WTC11 (cell line): ENCODE data around the gene B3GAT3. TPM values are rescaled to one million over a fixed set of nuclear protein-coding genes. Genes with fewer than 3 reads are reported as not detected.

Experiments
- ATAC-seq: fragments of 200-7000 bp; cut with Tn5 transposase; 2 replicates; pipeline ENCODE4 v1.10.0; 2021; ENCODE audit warnings: mild to moderate bottlenecking, moderate library complexity
- CTCF ChIA-PET: fragments of 300-600 bp; sonication (Branson Sonifier 250); formaldehyde crosslinking; loops from one replicate; lab custom pipeline; 2021; ENCODE audit warnings: antibody characterized with exemption; lab: Charles Lee
- POLR2A ChIA-PET: fragments of 350-600 bp; sonication (Branson Sonifier 250); formaldehyde crosslinking; loops from one replicate; lab custom pipeline; 2021; ENCODE audit warnings: antibody characterized with exemption; lab: Charles Lee
- DNase-seq: peaks from one replicate; pipeline ENCODE4 v3.0.0; 2021; ENCODE audit warnings: low spot score
- H3K27ac Mint-ChIP-seq: 2 replicates; pipeline ENCODE4 v1.8.0; 2021; ENCODE audit warnings: mixed read lengths
- H3K27me3 Mint-ChIP-seq: 2 replicates; pipeline ENCODE4 v1.8.0; 2021; ENCODE audit warnings: low read depth, mild to moderate bottlenecking, moderate library complexity, mixed read lengths
- H3K36me3 Mint-ChIP-seq: 2 replicates; pipeline ENCODE4 v1.8.0; 2021; ENCODE audit warnings: mixed read lengths
- H3K4me1 Mint-ChIP-seq: 2 replicates; pipeline ENCODE4 v1.8.0; 2022; ENCODE audit warnings: mixed read lengths
- H3K4me3 Mint-ChIP-seq: 2 replicates; pipeline ENCODE4 v1.8.0; 2021; ENCODE audit warnings: mild to moderate bottlenecking, moderate library complexity, mixed read lengths
- H3K9me3 Mint-ChIP-seq: 2 replicates; pipeline ENCODE4 v1.8.0; 2021; ENCODE audit warnings: mixed read lengths
- ETV6 ChIP-seq: sonication (generic); formaldehyde crosslinking; IDR thresholded peaks from 2 replicates; pipeline ENCODE4 v1.8.1; 2022; ENCODE audit warnings: mild to moderate bottlenecking, missing genetic modification reagents
- FOXK1 ChIP-seq: sonication (generic); formaldehyde crosslinking; IDR thresholded peaks from 2 replicates; pipeline ENCODE4 v1.8.0; 2022; ENCODE audit warnings: mild to moderate bottlenecking, moderate library complexity, missing genetic modification reagents
- NFE2L1 ChIP-seq: sonication (generic); formaldehyde crosslinking; IDR thresholded peaks from 2 replicates; pipeline ENCODE4 v1.8.1; 2023; ENCODE audit warnings: missing genetic modification reagents
- ZBTB21 ChIP-seq: sonication (generic); formaldehyde crosslinking; IDR thresholded peaks from 2 replicates; pipeline ENCODE4 v1.8.1; 2023; ENCODE audit warnings: mild to moderate bottlenecking, missing genetic modification reagents, borderline replicate concordance
- ZNF219 ChIP-seq: sonication (generic); formaldehyde crosslinking; IDR thresholded peaks from 2 replicates; pipeline ENCODE4 v1.8.0; 2023; ENCODE audit warnings: missing genetic modification reagents, mild to moderate bottlenecking, borderline replicate concordance
- total RNA-seq: library from RNA; stranded (reverse); gene quantifications from 3 replicates; pipeline ENCODE4 v1.2.3, GENCODE V29; 2021
- TF ChIP-seq, protein P1 (sequence below): sonication (generic); formaldehyde crosslinking; IDR thresholded peaks from 2 replicates; pipeline ENCODE4 v1.8.1; 2023; ENCODE audit warnings: mild to moderate bottlenecking, moderate library complexity, missing genetic modification reagents
- TF ChIP-seq, protein P2 (sequence below): sonication (generic); formaldehyde crosslinking; IDR thresholded peaks from 2 replicates; pipeline ENCODE4 v1.8.0; 2022; ENCODE audit warnings: mild to moderate bottlenecking, missing genetic modification reagents
- TF ChIP-seq, protein P3 (sequence below): sonication (generic); formaldehyde crosslinking; IDR thresholded peaks from 2 replicates; pipeline ENCODE4 v1.8.0; 2022; ENCODE audit warnings: missing genetic modification reagents
- TF ChIP-seq, protein P4 (sequence below): sonication (generic); formaldehyde crosslinking; IDR thresholded peaks from 2 replicates; pipeline ENCODE4 v1.8.0; 2022; ENCODE audit warnings: mild to moderate bottlenecking, missing genetic modification reagents

Gene B3GAT3
- total RNA-seq, 1 experiment from 2014 or later: 43.9 TPM

DNA sequence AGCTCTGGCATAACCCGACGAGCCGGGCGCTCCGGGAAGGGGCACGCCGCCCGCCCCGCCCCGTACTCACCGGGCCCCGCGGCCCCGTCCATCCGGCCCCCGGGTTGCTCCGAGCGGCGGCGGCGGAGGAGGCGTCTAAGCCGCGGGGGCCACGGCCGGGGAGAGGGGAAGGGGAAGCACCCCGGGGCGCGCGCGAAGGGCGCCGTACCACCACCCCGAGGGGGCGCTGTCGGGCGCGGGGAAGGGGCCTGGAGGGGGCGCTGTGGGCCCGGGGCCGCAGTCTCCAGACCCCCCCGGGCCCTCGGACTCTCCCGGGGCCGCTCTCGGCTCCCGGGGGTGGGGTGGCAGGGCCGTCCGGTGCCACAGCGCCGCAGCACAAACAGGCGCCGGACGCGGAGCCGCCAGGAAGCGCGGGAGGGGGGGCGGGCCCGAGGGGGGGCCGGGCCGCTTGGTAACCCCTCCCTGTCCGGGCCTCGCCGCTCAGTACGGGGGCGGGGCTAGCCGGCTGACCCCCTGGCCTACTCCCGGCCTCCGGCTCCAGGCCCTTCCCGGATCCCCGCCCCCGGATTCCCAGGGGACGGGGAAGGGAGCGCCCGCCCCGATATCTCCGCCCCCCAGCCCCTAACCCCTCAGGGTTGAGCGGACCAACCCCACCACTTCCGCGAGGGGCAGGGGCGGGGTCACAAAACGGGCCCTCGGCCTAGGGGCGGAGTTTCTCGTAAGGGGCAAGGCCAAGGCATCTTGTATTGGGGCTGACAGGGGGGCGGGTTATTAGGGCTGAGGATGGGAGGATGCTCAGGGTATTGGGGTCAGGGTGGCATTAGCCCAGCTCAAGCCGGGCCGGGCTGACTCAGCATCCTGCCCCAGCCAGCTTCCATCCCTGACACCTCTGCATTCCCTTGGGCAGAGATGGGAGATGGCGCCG, 9.2 kb downstream of the B3GAT3 start, which contains the start of the genes EML3 and ROM1 (continued):
- TF ChIP-seq, protein P1, sequence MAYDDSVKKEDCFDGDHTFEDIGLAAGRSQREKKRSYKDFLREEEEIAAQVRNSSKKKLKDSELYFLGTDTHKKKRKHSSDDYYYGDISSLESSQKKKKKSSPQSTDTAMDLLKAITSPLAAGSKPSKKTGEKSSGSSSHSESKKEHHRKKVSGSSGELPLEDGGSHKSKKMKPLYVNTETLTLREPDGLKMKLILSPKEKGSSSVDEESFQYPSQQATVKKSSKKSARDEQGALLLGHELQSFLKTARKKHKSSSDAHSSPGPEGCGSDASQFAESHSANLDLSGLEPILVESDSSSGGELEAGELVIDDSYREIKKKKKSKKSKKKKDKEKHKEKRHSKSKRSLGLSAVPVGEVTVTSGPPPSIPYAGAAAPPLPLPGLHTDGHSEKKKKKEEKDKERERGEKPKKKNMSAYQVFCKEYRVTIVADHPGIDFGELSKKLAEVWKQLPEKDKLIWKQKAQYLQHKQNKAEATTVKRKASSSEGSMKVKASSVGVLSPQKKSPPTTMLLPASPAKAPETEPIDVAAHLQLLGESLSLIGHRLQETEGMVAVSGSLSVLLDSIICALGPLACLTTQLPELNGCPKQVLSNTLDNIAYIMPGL (CRISPR knock-in tag): peak; percentile 97

DNA sequence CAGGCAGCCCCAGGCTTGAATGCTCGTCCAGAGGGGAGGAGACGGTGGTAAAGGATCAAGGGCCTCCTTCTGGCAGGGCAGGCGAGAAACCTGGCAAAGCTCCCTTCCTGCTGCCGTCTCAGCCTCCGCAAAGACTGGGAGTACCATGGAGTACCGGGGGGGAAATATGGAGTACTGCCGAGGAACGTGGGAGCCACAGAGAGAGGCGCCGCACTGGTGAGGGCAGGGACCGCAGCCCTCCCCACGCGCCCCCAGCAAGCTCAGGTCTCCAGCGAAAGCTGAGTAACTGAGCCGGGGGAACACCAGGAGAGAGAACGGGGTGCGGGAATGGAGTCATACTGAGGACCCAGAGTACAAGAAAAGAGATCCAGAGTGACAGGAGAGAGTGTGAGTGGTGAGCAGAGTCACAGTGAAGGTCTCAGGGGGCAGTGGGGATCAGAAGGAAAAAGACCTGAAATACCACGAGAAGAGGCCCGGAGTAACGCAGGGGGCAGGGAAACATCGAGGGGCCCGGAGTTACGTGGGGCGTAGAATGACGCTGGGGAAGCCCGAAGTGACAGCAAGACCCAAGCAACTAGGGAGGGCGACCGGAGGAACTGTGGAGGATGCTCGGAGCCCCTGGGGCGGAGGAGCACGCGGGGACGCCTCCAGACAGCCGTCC, 10.0 kb downstream of the B3GAT3 start:
- Mint-ChIP-seq H3K27me3 (peaks cover 9% of the 10 kb centered on the region; the same call in 1 of the 2 replicates), H3K27ac (peak overlapping the region; percentile 8; the same call in 1 of the 2 replicates), H3K4me1 (peaks cover 36% of the 10 kb centered on the region), H3K4me3 (peak overlapping the region; percentile 95), H3K36me3 (no peaks in the 10 kb centered on the region), H3K9me3 (no peaks in the 10 kb centered on the region)
- ChIA-PET CTCF (interaction anchor here (0.6 to 3.7 kb wide), 32 partner anchors 10 to 250 kb away, joined by 3 to 51 read pairs (median 5); partner anchors contain the start of genes AHNAK, B3GAT3, C11orf98 and CSKMT), POLR2A (interaction anchor here (0.9 to 3.7 kb wide), 5 partner anchors 9 to 76 kb away, joined by 3 to 21 read pairs (median 8); partner anchors contain the start of genes B3GAT3, C11orf98, CSKMT and MTA2)
- peak; percentile 1; the same call in 1 of the 2 replicates for ATAC-seq
- TF ChIP-seq, protein P2, sequence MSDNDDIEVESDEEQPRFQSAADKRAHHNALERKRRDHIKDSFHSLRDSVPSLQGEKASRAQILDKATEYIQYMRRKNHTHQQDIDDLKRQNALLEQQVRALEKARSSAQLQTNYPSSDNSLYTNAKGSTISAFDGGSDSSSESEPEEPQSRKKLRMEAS (CRISPR knock-in tag): 0 out of 2 replicates have a peak, but pooled peaks have one; percentile 13
- TF ChIP-seq, protein P3, sequence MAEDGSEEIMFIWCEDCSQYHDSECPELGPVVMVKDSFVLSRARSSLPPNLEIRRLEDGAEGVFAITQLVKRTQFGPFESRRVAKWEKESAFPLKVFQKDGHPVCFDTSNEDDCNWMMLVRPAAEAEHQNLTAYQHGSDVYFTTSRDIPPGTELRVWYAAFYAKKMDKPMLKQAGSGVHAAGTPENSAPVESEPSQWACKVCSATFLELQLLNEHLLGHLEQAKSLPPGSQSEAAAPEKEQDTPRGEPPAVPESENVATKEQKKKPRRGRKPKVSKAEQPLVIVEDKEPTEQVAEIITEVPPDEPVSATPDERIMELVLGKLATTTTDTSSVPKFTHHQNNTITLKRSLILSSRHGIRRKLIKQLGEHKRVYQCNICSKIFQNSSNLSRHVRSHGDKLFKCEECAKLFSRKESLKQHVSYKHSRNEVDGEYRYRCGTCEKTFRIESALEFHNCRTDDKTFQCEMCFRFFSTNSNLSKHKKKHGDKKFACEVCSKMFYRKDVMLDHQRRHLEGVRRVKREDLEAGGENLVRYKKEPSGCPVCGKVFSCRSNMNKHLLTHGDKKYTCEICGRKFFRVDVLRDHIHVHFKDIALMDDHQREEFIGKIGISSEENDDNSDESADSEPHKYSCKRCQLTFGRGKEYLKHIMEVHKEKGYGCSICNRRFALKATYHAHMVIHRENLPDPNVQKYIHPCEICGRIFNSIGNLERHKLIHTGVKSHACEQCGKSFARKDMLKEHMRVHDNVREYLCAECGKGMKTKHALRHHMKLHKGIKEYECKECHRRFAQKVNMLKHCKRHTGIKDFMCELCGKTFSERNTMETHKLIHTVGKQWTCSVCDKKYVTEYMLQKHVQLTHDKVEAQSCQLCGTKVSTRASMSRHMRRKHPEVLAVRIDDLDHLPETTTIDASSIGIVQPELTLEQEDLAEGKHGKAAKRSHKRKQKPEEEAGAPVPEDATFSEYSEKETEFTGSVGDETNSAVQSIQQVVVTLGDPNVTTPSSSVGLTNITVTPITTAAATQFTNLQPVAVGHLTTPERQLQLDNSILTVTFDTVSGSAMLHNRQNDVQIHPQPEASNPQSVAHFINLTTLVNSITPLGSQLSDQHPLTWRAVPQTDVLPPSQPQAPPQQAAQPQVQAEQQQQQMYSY: peak; percentile 92
- TF ChIP-seq, protein P4, sequence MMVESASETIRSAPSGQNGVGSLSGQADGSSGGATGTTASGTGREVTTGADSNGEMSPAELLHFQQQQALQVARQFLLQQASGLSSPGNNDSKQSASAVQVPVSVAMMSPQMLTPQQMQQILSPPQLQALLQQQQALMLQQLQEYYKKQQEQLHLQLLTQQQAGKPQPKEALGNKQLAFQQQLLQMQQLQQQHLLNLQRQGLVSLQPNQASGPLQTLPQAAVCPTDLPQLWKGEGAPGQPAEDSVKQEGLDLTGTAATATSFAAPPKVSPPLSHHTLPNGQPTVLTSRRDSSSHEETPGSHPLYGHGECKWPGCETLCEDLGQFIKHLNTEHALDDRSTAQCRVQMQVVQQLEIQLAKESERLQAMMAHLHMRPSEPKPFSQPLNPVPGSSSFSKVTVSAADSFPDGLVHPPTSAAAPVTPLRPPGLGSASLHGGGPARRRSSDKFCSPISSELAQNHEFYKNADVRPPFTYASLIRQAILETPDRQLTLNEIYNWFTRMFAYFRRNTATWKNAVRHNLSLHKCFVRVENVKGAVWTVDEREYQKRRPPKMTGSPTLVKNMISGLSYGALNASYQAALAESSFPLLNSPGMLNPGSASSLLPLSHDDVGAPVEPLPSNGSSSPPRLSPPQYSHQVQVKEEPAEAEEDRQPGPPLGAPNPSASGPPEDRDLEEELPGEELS (CRISPR knock-in tag): 0 out of 2 replicates have a peak, but pooled peaks have one; percentile 42
- TF ChIP-seq ZBTB21 (CRISPR knock-in tag) (no peak), ETV6 (peak; percentile 62; the same call in 1 of the 2 replicates), NFE2L1 (CRISPR knock-in tag) (no peak), ZNF219 (CRISPR knock-in tag) (0 out of 2 replicates have a peak, but pooled peaks have one; percentile 35), FOXK1 (CRISPR knock-in tag) (0 out of 2 replicates have a peak, but pooled peaks have one; percentile 8)
- peak; percentile 26 for DNase-seq
